GM19043 (cell line): Measurements from ENCODE around the gene ALDH16A1.

Experiments used
- ATAC-seq: cut with Tn5 transposase; IDR thresholded peaks from one replicate; pipeline ENCODE4 v1.9.1; 2021; ENCODE audit warnings: low read depth; ENCODE audit not compliant: unreplicated experiment

The ALDH16A1 gene

DNA sequence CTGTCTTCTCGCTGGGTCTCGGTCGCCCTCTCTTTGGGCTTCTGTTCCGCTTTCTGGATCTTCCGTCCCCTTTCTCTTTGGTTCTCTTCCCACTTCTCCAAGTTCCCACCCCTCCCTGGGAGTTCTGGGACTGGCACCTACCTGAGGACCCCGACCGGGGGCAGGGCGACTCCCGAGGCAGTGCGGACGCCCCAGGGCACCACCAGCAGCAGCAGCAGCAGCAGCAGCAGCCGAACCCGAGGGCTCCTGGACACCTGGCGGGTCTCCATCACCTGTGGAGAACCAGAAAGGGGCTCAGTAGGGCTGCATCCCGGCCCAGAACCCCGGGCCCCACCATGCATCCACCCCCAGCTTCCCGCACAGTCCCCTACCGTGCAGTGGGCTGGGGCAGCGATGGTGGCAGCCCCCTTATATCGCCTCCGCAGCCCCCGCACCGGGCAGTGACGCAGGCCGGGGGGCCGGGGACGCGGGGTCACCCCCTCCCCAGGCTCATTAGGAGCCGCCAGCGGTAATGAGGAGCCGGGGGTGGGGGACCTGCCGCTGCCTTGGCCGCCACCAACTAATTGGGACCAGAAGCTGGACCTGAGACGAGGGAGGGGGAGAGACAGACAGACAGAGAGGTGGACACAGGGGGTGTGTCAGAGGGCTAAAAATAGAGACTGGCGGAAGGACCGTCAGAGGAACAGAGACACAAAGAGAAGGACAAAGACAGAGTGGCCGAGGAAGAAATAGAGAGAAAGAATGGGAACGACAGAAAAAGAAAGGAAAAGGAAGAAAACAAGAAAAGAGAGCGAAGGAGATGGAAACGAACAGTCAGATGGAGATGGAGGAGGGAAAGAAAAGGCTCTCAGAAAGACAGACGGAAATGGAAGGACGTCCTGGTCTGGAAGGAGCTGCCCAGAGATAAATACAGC is 29.7 kb upstream of the ALDH16A1 start, which contains the start of gene PTH2:
TSS of gene PTH2 (minus strand) at position 371 of the 914 bp plus-strand sequence. CDS start at position 269, 102 bp downstream.
- ATAC-seq = no peak

DNA sequence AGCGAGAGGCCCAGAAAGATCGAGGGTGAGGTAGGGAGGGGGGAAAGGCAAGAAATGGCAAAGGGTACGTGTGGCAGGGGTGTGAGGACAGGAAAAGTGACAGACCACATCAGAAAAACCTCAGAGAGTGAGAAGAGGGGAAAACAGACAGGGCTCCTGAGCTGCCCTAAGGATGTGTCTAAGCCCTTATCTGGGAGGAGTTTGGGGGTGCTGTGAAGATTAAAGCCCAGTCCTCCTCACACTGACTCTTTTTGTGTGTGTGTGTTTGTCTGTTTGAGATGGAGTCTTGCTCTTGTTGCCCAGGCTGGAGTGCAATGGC is 29.1 kb upstream of the ALDH16A1 start:
- no peak for ATAC-seq

DNA sequence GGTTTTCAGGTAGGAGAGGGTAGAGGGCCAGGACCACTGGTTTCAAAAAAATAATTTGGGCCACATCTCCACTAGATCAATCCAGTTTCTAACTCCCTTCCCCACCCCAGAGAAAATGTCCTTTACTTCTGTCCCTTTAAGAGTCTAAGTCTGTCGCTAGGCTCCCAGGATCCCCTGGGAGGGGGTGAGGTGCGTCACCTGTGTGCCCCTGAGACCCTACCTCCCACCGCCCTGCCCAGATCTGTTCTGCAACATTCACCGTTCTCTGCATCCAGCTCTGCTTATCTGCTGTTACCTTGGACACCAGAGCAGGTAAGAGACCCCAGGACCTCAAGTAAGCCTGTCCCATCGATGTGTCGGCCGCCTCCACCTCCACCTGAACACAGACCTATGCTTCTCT is 27.8 kb upstream of the ALDH16A1 start, which contains the start of gene GFY:
TSS of gene GFY (plus strand) at position 211 of the 400 bp plus-strand sequence. CDS start 1,043 bp downstream, outside the sequence.
- no peak for ATAC-seq

DNA sequence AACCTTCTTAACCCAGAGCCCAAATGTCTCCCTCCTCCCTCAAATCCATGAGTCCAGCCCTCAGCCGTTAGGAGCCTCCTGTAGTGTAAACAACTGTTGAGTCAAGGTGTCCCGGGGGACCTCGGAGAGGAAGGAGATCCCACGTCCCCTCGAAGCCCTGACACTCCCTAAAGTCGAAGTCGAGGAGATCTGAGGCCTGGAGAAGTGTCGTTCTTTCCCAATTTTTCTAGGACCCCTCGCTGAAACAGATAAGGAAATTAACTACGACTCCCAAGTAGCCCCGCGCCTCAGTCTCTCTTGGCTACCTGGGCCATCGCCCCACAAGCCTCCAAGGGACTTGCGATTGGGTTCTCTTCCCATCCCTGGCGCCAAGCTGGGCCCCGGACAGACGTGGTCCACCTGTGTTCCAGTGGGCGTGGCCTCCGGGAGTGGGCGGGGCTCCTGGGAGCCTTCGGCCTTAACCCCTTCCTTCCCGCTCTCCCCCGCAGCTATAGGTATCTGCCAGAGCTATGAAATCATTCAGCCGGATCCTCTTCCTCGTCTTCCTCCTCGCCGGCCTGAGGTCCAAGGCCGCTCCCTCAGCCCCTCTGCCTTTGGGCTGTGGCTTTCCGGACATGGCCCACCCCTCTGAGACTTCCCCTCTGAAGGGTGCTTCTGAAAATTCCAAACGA is 27.0 kb upstream of the ALDH16A1 start:
- ATAC-seq = no peak

DNA sequence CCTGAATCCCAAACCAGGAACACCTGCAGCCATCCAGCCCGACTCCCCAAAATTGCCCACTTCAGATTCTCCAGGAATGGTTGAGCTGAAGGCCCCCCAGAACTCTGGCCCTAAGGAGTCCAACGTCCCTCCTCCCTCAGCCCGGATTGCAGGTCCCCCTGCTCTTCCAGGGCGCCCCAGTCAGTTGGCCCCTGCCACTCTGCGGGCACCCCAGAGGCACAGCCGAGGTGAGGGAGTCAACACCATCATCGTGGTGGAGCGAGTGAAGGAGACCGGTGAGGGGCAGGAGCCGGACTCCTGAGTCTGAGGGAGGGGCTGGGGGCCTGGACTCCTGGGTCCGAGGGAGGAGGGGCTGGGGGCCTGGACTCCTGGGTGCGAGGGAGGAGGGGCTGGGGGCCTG is 25.7 kb upstream of the ALDH16A1 start:
- no peak for ATAC-seq

DNA sequence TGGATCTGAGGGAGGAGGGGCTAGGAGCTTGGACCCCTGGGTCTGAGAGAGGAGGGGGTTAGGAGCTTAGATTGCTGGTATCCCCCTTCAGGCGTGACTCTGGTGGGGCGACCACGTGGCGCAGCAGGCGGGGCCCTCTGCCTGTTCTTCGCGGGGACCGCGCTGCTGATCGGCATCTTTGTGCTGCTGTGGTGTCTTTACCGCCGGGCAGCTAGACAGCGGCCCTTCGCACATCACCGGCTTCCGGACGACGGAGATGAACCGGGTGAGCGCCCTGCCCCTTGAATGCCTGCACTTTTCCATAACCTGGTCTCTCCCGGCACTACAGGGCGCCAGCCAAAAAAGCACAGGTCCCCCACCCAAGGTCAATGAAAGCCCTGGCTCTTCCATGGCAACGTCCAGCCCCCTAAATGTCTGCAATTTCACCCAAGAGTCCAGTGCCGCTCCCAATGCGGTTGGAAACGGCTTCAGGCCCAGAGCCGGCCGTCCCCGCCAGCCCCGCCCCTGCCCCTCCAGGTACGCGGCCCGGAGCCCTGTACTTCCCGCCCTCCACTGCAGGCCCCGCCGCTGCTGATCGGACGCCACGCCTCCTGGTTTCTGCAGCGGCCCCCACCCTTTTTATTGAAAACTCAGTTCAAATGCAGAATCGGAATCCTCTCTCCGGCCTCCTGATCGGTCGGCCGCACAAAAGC is 25.0 kb upstream of the ALDH16A1 start:
- no peak for ATAC-seq

DNA sequence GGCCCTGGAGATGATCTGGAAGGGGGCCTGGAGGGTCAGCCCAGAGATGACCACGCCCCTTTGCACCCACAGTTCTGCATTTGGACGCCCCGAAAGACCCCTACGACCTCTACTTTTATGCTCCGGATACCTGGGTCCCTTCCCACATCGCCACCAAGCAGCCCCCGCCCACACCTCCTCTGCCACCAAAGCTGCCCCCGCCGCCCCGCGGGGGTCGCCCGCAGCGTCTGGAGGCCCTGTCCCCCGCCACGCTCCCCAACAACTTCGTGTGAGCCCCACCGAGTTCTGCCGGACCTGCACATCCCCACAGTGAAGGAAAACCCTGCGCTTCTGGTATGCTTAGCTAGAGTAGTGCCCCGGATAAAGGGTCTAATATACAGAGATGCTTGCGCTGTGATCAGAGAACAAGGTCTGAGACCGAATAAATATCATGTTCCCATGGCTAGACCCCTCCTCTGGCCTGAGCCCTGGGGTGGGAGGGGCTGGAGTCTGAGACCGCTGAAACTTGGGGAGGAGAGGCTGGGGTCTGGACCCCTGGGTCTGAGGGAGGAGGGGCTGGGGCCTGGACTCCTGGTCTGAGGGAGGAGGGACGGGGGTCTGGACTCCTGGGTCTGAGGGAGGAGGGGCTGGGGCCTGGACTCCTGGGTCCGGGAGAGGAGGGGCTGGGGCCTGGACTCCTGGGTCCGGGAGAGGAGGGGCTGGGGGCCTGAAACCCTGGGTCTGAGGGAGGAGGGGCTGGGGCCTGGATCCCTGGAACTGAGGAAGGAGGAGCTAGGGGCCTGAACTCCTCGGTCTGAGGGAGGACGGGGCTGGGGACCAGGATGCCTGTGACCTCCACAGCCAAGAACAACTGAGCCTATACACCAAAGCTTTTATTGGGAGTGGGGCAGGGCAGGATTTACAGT is 24.2 kb upstream of the ALDH16A1 start:
- no peak for ATAC-seq

DNA sequence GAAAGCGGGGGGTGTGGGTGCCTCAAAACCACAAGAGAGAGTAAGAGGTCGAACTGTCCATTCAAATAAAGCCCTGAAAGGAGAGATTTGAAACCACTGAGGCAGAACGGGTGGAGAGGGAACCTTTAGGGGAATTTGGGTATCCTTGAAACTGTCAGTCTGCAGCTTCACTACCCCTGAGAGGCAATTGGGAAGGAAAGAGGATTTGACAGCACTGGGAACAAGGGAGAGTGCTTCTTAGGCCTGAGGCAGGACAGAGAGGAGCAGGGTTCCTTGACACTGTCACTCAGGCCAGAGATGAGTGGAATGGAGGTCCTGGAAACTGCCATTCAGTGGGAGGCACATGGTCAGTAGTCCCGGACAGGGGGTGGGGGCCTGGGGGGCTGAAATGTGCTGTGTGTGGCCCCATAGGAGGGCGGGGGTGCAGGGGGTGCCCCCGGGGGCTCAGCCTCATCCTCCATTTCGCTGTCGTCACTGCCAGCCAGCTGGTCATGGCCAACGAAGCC is 22.8 kb upstream of the ALDH16A1 start:
- ATAC-seq = no peak

DNA sequence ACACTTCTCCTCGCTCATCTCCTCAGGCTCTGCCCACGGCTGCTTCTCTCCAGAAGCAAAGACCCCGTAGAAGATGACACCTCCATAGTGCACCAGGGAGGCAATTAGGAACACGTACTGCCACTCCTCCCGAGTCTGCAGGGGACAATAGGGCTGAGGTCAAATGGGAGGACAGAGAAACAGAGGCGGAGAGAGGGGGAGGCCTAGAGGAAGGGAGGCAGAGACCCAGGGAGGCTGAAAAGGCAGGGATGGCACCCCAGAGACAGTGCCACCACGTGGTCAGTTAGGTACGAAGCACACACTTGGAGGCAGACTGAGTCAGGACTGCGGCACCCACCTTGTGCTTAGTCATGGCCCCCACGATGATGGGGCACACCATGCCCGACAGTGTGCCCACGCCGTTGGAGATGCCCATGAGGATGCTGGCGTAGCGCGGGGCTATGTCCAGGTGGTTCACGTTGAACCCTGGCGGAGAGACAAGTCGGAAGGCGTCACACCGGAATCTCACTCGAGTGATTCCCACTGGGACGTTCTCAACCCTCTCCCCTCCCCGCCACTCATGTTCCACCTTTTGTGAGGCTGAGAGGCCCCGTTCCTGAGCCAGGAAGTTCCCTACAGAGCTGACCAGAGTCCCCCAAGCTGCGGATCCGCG is 22.2 kb upstream of the ALDH16A1 start:
- no peak for ATAC-seq

DNA sequence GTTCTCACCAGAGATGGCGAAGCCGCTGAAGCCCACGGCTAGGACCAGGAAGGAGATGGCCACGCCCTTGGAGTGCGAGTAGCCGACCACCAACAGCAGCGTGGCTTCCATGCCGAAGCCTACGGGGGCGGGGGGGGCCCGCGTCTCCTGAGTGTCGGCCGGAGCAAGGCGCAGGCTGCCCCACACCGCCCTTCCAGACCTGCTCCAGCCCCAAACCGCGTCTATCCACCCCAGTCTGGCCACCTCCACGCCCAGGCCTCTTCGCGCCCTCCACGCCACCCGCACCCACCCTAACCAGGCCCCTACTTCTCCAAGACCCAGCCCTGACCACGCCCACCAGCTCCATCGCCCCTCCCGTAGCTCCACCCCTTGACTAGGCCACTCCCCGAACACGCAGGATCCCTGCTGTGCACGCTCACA is 21.7 kb upstream of the ALDH16A1 start:
- no peak for ATAC-seq

DNA sequence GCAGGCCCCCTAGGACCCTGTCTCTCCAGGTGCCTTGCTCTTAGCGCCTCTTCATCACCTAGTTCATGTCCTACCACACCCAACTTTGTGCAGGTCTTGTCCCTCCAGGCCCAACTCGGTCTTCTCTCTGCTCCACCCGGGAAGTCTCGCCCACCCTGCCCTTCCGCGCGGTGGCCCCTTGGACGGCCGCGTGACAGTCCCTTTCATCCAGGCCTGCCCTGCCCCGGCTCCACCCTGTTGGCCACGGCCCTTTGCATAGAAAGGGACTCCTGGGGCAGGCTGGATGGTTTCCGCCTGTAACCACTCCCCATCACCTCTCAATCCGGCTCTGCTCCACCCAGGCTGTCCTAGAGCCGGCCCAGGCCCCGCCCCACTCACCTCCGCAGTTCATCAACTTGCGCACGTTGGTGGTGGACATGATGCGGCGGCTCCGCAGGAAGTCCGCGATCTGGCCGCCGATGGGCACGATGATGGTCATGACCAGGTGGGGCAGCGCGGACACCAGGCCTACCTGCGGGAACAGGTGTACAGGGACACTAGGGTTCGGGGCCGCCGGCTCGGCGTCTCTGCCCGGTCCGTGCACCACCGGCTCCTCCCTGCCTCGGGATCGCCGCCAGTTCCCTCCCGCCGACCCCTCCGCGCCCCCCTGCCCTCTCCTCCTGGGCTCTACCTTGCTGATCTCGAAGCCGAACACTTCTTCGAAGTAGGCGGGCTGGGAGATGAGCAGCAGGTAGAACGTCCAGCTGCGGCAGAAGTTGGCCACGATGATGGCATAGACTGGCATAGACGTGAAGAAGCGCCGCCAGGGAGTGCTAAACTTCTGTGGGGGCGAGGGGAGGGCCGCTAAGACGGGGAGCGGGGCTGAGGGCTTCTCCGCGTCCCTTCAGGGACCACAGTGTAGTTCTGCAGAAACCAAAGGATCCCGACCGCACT is 20.6 kb upstream of the ALDH16A1 start:
- ATAC-seq = no peak

DNA sequence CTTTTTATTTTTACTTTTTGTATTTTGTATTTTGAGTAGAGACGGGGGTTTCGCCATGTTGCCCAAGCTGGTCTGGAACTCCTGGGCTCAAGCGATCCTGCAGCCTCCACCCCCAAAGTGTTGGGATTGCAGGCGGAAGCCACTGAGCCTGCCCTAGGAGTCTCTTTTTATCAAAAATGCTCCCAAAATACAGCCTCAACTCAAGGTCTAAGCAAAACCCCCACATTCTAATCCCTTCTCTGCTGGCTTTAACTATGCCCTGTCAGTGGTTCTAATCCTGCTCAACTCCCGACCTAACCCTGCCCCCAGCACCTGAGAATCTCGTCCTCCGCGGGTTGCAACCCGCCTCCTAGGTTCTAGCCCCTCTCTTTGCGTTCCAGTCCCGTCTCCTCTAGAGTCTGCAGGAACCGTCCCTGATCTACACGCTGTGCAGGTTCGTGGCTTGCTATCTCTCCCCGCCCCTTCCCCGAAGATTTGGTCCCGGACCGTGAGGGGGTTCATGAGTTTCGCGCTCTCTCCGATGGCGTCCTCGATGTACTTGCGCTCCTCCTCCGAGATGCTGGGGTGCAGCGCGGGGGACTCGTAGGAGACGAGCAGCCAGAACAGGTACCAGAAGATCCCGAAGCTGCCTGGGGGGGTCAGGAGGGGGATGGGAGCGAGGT is 19.7 kb upstream of the ALDH16A1 start:
- ATAC-seq = no peak

DNA sequence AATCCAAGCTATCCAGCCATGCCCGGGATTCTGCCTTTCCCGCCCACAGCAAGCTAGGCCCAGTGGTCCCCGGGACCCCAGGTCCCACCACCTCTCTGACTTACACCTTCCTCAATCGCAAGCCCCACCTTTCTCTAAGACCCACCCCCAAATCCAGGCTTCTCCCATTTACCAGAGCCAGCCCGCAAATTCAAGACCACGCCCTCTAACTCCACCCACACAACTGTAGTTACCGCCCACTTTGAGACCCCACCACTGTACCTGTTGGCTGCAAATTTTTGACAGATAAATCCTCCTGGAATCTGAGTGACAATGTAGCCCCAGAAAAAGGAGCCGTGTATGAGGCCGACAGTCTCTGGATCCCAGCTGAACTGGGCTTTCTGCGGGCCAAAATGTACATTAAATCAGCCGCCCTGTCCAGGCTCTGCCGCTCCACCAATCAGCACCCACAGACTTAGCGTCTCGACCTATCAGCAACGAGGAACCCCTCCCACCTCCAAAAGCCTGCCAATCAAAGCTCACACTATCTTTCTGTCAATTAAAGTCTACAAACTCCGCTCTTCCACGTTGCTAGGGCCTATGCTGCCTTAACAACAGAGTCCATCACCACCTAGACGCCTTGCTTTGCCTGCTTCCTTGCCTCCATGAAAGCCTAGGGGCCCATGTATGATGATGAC is 18.0 kb upstream of the ALDH16A1 start:
- no peak for ATAC-seq

DNA sequence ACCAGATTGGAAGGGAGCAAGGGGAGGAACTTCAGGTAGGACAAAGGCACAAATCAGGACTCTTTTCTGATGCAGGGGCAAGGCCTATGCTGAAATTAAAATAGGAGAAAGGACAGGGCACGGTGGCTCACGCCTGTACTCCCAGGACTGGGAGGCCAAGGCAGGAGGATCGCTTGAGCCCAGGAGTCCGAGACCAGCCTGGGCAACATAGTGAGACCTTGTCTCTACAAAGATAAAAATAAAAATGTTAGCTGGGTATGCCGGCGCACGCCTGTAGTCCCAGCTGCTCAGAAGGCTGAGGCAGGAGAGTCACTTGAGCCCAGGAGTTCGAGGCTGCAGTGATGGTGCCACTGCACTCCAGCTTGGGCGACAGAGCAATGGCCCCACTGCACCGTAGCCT is 17.4 kb upstream of the ALDH16A1 start:
- ATAC-seq = no peak

DNA sequence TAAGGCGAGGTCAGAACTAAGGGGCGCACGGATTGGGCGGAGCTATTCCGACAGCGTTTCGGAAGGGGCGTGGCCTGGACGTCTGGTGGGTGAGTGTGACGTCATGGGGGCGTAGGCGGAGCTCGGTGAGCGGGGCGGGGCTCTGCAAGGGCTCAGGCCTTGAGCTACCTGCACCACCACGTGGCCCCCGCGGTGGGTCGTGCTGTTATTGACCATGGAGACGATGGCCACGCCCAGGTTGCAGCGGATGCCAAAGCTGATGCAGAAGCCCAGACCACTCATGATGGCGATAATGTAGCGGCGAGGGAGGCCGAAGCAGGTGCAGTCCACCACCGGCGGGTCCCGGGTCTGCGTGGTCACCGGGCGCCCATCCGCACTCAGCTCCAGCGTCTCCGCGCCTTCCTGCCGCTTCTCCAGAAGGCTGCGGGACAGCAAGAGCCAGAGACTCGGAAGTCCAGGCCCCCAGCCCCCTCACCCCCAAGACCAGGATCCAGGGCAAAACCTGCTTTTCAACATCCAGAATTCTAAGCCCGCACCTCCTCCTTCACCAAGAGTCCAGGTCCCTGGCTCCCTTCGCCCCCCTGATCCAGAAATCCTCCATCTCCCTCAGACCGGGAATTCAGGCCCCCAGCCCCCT is 16.5 kb upstream of the ALDH16A1 start:
- ATAC-seq = no peak

DNA sequence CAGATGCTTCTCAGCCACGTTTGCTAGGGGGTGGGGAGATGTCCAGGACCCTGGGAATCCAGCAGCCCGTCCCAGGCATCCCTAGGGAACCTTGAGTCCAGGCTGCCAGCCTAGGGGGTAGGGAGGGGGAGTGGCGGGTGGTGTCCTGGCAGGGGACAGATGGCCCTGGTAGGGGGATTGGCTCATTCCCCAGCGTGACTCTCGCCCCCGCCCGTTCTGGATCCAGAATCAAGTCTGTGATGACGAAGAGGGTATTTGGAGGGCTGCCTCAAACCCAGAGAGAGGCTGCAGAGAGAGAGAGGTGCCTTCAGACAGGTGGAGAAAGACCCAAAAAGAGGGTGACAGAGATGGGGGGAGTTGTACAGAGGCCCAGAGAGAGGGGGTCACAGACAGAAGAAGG is 15.8 kb upstream of the ALDH16A1 start:
- ATAC-seq = no peak

DNA sequence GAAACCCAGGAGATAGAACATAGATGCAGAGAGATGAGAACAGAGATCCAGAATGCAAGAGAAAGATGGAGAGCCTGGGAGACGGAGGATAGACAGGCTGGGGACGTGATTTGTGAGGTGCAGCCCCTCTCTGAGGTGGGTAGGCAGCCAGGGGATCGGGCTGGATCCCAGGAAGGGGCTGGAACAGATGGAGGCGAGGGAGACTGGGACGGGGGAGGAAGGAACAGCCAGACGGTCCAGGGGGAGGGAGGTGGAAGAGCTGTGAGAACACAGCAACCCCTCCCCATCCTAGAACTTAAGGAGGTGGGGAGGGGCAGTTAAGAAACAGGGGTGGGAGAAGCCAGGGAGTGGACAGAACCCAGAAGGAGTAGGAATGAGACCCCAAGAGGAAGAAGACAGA is 14.8 kb upstream of the ALDH16A1 start:
- ATAC-seq = no peak
